ENCODE measurements around the gene ZNHIT2.
"Not testable (repeated sequence)": the region's sequence is repeated elsewhere in the genome, so short reads cannot be mapped to it uniquely, and the experiment has no call there.

ZNHIT2 gene

GRCh38 chr11:65117206-65118096 is at the start of gene ZNHIT2:
TSS of gene ZNHIT2 (minus strand) at chr11:65117701. CDS start at chr11:65117653, 48 bp downstream.
- peak; percentile 100 for DNase-seq

DNA sequence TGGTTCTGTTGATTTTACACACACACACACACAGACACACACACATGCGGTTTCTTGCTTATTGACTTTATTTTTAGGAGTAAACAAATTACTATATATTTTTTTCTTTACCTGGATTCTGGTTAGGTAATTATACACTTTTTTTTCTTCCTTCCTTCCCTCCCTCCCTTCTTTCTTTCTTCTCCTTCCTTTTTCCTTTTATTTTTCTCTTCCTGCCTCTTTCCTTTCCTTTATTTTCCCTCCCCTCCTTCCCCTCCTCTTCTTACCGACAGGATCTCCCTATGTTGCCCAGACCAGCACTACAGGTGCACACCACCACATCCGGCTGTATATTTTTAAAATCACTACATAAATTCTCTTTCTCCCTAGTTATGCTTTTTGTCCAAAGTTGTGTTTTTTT is 49.4 kb upstream of the ZNHIT2 start:
- no peak for DNase-seq

DNA sequence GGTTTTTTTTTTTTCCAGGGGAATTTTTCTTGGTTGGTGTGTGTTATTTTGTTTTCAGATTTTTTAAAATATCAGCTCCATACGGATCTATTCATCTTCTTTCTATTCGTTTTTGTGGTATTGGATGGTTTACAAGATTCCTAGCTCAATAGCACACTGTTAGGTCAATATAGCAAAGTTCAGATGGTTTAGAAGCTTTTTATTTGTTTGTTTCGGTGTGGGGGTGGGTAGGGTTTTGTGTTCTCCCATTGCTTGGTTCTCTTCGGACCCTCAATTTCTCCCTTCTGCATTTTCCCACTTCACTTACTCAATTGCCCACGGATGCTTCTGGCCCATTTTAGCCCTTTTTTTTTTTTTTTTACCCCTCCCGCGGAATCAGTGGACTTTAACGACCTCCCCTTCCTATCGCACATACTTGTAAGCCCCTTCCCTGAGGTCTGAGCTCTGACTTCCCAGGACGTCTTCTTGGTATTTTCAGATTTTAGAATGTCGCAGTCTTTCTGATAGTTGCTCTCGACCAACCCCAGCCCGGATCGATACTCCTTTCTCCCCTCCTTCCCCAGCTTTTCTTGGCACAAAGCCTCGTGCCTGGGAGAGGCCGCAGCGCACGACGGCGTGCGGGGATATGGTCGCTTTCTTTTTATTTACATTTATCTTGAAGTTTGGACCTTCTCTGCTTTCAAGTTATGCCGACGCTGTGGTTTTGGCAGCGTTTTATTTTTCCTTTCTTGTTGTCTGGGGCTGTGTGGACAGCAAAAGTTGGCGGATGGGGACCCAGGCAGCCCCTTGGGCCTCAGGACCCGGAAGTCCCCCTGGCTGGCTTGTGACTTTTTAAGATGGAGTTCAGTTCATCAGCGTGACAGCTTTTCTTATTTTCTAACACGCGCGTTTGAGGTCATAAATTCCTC is 48.2 kb upstream of the ZNHIT2 start:
- no peak for DNase-seq

DNA sequence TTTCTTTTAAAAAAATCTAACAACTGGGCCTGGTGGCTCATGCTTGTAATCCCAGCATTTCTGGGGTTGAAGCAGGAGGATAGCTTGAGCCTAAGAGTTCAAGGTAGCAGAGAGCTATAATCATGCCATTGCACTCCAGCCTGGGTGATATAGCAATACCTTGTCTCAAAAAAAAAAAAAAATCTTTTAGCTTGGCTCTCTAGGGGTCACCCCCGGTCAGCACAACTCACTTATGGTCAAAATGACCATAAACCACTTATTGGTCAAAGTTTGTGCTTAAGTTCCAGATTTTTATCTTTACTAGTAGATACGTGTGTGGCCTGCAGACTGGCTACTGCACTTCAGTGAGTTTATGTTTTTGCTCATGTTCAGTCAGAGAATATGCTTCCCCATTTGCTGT is 46.2 kb upstream of the ZNHIT2 start:
- no peak for DNase-seq

GRCh38 chr11:65160643-65161042 is 43.1 kb upstream of the ZNHIT2 start:
- DNase-seq, result no peak

GRCh38 chr11:65159012-65159411 is 41.5 kb upstream of the ZNHIT2 start:
- DNase-seq, result no peak

DNA sequence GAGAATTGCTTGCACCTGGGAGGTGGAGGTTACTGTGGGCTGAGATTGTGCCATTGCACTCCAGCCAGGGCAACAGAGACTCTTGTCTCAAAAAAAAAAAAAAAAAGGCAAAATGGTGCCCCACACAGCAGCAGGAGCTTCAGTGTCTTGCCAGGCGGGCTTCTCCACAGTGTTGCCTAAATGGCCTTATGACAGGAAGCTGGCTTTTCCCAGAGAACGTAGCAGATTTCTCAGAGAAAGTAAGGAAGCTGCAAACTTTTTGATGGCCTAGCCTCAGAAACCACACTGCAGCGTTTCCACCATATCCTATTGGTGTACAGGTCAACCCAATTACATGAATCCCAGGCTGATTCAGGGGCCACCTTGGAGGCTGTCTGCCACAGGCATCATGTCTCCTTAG is 39.8 kb upstream of the ZNHIT2 start:
- no peak for DNase-seq

DNA sequence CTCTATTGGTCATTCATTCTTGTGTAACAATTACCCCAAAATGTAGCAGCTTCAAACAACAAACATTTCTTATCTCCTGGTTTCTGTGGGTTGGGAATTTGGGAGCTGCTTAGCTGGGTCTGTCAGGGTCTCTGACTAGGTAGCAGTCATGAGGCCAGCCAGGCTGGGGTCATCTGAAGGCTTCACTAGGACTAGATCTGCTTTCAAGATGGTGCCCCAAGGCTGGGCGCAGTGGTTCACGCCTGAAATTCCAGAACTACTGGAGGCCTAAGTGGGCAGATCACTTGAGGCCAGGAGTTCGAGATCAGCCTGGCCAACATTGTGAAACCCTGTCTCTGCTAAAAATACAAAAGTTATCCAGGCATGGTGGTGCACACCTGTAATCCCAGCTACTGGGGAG is 39.4 kb upstream of the ZNHIT2 start:
- DNase-seq, result no peak

GRCh38 chr11:65156256-65156655 is 38.8 kb upstream of the ZNHIT2 start:
- DNase-seq, result no peak

DNA sequence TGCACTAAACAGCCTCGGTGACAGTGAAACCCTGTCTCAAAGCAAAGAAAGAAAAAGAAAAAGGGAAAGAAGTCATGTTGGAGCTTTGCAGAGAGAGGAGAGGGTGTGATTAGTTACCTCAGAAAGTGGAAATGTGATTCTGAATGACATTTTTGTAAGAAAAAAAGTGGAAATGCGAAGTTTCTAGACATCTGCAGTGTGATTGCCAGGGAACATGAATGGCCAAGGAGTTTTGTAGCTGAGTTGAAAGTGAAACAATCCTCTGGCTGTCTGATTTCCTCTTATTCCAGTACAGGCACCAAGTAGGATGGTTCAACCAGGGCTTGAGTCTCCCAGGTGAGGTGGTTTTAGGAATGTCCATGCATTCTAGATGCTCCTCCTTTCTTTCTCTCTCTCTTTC is 34.6 kb upstream of the ZNHIT2 start:
- DNase-seq, result no peak

DNA sequence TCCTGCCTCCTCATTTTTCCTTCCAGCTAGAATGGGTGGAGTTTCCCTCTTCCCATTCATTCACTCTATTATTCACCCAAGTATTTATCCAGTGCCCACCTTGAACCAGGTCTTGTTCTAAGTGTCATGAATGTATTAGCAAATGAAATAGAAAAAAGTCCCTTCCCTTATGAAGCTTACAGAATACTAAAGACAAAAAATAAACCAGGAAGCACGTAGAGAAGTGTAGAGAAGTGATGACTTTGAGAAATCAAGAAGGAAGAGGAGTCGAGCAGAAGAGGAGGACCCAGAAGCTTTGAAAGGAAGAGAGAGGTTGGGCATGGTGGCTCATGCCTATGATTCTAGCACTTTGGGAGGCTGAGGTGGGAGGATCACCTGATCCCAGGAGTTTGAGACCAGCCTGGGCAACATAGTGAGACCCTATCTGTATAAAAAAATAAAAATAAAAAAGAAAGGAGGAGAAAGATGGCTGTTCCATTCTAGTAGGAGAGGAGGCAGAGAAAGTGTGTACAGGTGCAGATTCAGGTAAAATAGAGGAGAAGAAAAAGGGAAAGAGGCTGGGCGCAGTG is 33.9 kb upstream of the ZNHIT2 start:
- no peak for DNase-seq

DNA sequence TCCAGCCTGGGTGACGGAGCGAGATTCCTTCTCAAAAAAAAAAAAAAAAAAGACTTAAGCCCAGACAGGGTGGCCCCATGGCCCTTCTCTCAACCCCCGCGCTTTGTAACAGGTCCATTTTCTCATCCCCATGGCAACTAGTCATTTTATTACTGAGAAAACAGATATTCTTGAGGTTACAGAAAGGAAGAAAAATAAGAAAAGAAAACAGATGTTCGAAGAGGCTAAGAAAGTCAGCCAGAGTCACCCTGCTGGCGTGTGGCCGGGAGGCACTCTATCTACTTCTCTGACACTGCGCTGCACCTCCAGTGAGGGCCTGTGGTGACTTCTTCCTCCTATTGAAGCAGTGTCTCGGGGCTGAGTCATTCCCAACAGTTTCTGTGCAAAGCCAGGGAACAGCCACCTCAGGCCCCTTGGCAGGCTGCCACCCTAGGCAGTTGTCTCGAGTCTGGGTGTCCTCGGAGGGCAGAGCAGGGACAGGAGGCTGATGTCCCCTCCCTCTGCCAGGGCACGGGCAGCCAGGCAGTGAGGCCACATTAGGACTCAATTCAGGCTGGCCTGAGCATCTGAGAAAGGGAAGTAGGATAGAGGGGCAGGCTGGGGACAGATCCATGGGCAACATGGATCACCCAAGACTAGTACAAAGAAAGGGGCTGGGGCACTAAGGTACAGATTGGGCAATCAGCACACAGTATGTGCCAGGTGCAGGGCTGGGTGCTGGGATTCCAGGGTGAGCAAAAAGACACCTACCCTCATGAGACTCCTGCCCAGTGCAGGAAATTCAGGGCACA is 33.2 kb upstream of the ZNHIT2 start:
- DNase-seq, result peak; percentile 89

DNA sequence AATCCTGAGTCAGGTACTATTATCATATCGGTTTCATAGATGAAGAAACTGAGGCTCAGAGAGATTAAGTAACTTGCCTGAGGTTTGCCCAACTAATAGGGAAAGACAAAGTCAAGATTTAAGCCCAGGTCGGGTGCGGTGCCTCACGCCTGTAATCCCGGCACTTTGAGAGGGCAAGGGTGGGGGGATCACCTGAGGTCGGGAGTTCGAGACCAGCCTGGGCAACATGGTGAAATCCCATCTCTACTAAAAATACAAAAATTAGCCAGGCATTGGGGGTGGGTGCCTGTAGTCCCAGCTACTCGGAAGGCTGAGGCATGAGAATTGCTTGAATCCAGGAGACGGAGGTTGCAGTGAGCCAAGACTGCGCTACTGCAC is 32.6 kb upstream of the ZNHIT2 start:
- DNase-seq, result not testable (repeated sequence)

- no peak for DNase-seq
Measured at GRCh38 chr11:65148657-65149056, 31.2 kb upstream of the ZNHIT2 start.

DNA sequence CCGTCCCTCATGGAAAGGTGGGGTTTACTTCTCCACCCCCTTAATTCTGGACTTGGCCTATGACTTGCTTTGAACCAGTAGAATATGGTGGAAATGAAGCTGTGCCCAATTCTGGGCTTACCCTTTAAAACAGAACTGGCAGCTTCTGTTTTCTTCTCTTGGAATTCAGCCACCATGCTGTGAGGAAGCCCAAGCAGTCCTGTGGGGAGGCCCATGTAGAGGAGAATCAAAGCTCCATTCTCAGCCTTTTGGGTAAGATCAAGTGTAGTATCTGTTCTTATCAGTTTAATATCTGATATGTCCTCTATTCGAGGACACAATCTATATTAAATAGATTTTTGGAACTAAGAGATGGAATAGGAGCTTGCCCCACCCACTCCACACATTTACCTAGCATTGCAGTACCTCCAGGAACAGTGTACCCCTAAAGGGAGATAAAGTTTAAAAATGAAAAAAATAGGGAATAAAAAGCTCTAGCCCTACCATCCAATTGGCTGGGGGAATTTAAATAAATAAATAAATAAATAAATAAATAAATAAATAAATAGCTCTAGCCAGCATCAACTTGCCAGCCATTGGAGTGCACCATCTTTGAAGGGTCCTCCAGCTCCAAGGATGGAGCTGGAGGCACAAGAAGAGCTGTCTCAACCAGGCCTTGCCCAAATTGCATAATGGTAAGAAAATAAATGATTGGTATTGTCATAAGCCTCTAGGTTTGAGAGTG is 30.0 kb upstream of the ZNHIT2 start:
- no peak for DNase-seq

GRCh38 chr11:65141896-65142494 is 24.5 kb upstream of the ZNHIT2 start:
- no peak for DNase-seq

DNA sequence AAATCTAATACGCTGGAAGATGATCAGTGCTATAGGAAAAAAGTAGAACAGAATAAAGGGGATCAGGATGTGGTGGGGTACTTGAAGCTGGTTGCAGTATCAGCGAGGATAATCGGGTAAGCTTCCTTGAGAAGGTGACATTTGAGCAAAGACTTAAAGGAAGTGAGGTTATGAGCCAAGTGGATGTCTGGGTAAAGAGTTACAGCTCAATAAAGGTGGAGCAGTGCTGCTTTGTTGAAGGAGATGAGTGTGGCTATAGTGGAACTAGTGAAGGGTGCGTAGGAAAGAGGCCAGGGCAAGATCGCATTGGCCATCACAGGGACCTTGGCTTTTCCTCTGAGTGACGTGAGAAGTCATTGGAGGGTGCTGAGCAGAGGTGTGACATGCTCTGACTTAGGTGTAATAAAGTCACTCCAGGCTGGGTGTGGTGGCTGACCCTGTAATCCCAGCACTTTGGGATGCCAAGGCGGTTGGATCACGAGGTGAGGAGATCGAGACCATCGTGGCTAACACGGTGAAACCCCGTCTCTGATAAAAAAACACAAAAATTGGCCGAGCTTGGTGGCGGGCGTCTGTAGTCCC is 19.1 kb upstream of the ZNHIT2 start:
- DNase-seq, result no peak

GRCh38 chr11:65135633-65136145 is 18.2 kb upstream of the ZNHIT2 start:
- DNase-seq, result no peak

DNA sequence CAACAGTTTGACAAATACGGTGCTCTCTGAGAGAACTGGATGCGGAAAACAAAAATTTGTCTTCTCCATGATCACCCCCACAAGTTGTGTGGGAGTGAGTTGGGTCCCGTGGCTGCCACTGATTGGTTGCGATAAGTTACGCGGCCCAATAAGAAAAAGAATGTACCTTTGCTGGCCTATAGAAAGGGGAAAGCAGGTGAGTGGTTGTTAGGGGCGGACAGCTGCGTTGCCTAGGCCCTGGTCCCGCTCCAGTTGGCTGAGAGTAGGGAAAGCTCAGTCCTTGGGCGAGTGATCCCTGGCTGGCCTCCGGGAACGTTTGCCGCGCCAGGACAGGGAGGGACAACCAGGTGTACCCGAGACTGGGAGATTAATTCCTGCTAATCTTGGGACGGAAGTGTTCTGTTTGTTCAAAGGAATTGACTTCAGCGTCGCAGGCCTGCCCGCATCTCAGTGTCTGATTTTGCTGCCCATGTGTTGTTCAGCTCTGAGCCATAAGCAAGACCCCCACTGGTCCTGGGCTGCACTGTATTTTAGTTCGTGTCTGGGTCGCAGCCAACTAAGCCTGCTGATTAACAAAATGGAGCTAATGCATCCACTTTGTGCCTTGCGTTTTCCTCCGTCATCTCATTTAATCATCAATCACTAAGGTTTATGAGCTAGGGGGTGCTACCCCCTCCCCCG is 17.6 kb upstream of the ZNHIT2 start:
- DNase-seq, result peak; percentile 93

- DNase-seq, result peak; percentile 93
Measured at GRCh38 chr11:65134240-65134951, 16.9 kb upstream of the ZNHIT2 start, which contains the start of gene SYVN1. TSS of gene SYVN1 (minus strand) at chr11:65134519. CDS start at chr11:65133601, 918 bp downstream.
